Ishikawa (cell line): Measurements from ENCODE around the gene MSMP.

Experiments
- CEBPB ChIP-seq: IDR thresholded peaks from 2 replicates; pipeline ENCODE4 v1.6.1; 2012
- CREB1 ChIP-seq: IDR thresholded peaks from 2 replicates; pipeline ENCODE4 v1.6.1; 2012; ENCODE audit warnings: low read depth
- EGR1 ChIP-seq: IDR thresholded peaks from 2 replicates; pipeline ENCODE4 v1.6.1; 2012
- EP300 ChIP-seq: IDR thresholded peaks from 2 replicates; pipeline ENCODE4 v1.6.1; 2012; ENCODE audit warnings: borderline replicate concordance
- FOXM1 ChIP-seq: IDR thresholded peaks from 2 replicates; pipeline ENCODE4 v1.6.1; 2012; ENCODE audit warnings: low read depth, borderline replicate concordance
- NFIC ChIP-seq: IDR thresholded peaks from 2 replicates; pipeline ENCODE4 v1.6.1; 2012
- RAD21 ChIP-seq: IDR thresholded peaks from 2 replicates; pipeline ENCODE4 v1.6.1; 2012; ENCODE audit warnings: low read depth
- TAF1 ChIP-seq: IDR thresholded peaks from 2 replicates; pipeline ENCODE4 v1.6.1; 2012; ENCODE audit warnings: low read depth, mild to moderate bottlenecking
- TCF12 ChIP-seq: IDR thresholded peaks from 2 replicates; pipeline ENCODE4 v1.6.1; 2012; ENCODE audit warnings: low read depth
- TEAD4 ChIP-seq: IDR thresholded peaks from 2 replicates; pipeline ENCODE4 v1.6.1; 2012
- YY1 ChIP-seq: IDR thresholded peaks from 2 replicates; pipeline ENCODE4 v1.6.1; 2012; ENCODE audit warnings: low read depth
- TF ChIP-seq, protein P1 (sequence below): IDR thresholded peaks from 2 replicates; pipeline ENCODE4 v1.6.1; 2012; ENCODE audit warnings: low read depth, mild to moderate bottlenecking

DNA sequence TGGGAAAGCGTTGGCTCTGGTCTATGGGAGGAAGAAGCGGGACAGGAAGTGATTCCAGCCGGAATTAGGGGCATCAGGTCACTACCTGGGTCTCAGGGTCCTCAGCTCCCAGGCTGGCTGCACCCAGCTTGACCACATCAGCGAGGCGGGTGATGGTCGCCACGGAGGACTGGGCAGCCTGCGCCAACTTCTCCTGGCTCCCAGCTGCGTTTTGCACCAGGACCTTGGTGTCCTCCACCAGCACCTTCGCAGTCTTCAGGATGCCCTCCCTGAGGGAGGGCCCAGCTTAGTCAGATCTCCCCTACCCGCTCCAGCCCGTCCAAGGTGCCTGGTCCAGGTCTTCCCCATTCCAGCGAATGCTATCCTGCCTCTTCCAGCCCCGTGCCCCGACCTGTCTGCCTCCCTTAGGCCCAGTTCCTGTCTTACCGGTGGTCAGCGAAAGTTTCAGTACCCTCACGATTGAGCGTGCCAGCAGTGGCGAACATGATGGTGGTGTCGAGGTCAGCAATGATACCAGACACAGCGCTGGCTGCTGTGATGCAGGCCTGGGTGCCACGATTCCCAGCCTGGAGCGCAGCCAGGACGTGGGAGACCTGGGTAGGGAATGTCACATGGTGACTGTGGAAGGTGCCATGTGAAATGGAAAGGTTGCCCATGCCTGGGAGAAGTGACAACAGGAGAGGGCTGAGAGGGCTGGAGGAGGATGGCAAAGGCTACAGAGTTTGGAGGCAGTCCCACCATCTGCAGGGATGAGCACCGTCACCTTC is 50.0 kb downstream of the MSMP start:
- TF ChIP-seq EGR1 (no peak), EP300 (no peak), TCF12 (no peak), CEBPB (no peak), TAF1 (no peak), YY1 (no peak), FOXM1 (no peak), TEAD4 (no peak), RAD21 (no peak), NFIC (no peak), CREB1 (no peak)
- TF ChIP-seq, protein P1, sequence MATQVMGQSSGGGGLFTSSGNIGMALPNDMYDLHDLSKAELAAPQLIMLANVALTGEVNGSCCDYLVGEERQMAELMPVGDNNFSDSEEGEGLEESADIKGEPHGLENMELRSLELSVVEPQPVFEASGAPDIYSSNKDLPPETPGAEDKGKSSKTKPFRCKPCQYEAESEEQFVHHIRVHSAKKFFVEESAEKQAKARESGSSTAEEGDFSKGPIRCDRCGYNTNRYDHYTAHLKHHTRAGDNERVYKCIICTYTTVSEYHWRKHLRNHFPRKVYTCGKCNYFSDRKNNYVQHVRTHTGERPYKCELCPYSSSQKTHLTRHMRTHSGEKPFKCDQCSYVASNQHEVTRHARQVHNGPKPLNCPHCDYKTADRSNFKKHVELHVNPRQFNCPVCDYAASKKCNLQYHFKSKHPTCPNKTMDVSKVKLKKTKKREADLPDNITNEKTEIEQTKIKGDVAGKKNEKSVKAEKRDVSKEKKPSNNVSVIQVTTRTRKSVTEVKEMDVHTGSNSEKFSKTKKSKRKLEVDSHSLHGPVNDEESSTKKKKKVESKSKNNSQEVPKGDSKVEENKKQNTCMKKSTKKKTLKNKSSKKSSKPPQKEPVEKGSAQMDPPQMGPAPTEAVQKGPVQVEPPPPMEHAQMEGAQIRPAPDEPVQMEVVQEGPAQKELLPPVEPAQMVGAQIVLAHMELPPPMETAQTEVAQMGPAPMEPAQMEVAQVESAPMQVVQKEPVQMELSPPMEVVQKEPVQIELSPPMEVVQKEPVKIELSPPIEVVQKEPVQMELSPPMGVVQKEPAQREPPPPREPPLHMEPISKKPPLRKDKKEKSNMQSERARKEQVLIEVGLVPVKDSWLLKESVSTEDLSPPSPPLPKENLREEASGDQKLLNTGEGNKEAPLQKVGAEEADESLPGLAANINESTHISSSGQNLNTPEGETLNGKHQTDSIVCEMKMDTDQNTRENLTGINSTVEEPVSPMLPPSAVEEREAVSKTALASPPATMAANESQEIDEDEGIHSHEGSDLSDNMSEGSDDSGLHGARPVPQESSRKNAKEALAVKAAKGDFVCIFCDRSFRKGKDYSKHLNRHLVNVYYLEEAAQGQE: no peak
